GM12872 (cell line): ENCODE measurements around the gene SLIT3.

Source experiments
- CTCF ChIP-seq: IDR thresholded peaks from 3 replicates; pipeline ENCODE4 v1.5.1; 2011; ENCODE audit warnings: low read depth, mild to moderate bottlenecking, low read length, moderate library complexity; ENCODE audit not compliant: insufficient read depth

Gene SLIT3

GRCh38 chr5:169119288-169120048 is 181.5 kb downstream of the SLIT3 start:
- no peak for TF ChIP-seq CTCF

GRCh38 chr5:169116961-169117461 is 183.9 kb downstream of the SLIT3 start:
- no peak for TF ChIP-seq CTCF

GRCh38 chr5:169115461-169116124 is 185.3 kb downstream of the SLIT3 start:
- TF ChIP-seq CTCF, result no peak

GRCh38 chr5:169114466-169115065 is 186.4 kb downstream of the SLIT3 start:
- no peak for TF ChIP-seq CTCF

GRCh38 chr5:169112016-169112415 is 188.9 kb downstream of the SLIT3 start:
- no peak for TF ChIP-seq CTCF

- no peak for TF ChIP-seq CTCF
Observed at GRCh38 chr5:169106911-169107706, 193.8 kb downstream of the SLIT3 start.
